ENCODE data around the gene SYNE1. TPM values are rescaled to one million over a fixed set of nuclear protein-coding genes. Genes with fewer than 3 reads are reported as not detected.
A peak's percentile ranks its signal among the peaks of the same experiment; 100 is the strongest.
"Not testable (repeated sequence)": the region's sequence is repeated elsewhere in the genome, so short reads cannot be mapped to it uniquely, and the experiment has no call there.

The SYNE1 gene
- 52.9 TPM for polyA plus RNA-seq (2013, experiment 1 of 2; ENCODE audit: insufficient read length)
- 46.7 TPM for polyA plus RNA-seq (2013, experiment 2 of 2; ENCODE audit: insufficient read length)

- peak; percentile 8 for DNase-seq
Measured at GRCh38 chr6:152637296-152638047, at the start of gene SYNE1. SYNE1 (minus strand) TSS chr6:152637362; CDS start chr6:152628331, 9,031 bp downstream.

- no peak for DNase-seq
Measured at GRCh38 chr6:152685819-152686218, 48.7 kb upstream of the SYNE1 start.

- not testable (repeated sequence) for DNase-seq
Measured at GRCh38 chr6:152682935-152683334, 45.8 kb upstream of the SYNE1 start.

GRCh38 chr6:152682141-152682540 is 45.0 kb upstream of the SYNE1 start:
- DNase-seq = no peak

- no peak for DNase-seq
Measured at GRCh38 chr6:152680879-152681517, 43.8 kb upstream of the SYNE1 start.

GRCh38 chr6:152680151-152680550 is 43.0 kb upstream of the SYNE1 start:
- no peak for DNase-seq

- DNase-seq = peak; percentile 25
Measured at GRCh38 chr6:152673236-152673635, 36.1 kb upstream of the SYNE1 start.

- peak; percentile 31 for DNase-seq
Measured at GRCh38 chr6:152671171-152671570, 34.0 kb upstream of the SYNE1 start.

GRCh38 chr6:152669895-152670294 is 32.7 kb upstream of the SYNE1 start:
- DNase-seq = peak; percentile 31

GRCh38 chr6:152661776-152662175 is 24.6 kb upstream of the SYNE1 start:
- DNase-seq = no peak

- DNase-seq = peak; percentile 20
Measured at GRCh38 chr6:152651986-152652385, 14.8 kb upstream of the SYNE1 start.

- peak; percentile 17 for DNase-seq
Measured at GRCh38 chr6:152648105-152648504, 10.9 kb upstream of the SYNE1 start.

- not testable (repeated sequence) for DNase-seq
Measured at GRCh38 chr6:152646732-152647131, 9.6 kb upstream of the SYNE1 start.

GRCh38 chr6:152642578-152643375 is 5.6 kb upstream of the SYNE1 start:
- DNase-seq = peak; percentile 60

- DNase-seq = peak; percentile 14
Measured at GRCh38 chr6:152636609-152637295, 410 bp downstream of the SYNE1 start.

- peak; percentile 44 for DNase-seq
Measured at GRCh38 chr6:152636021-152636608, 1.0 kb downstream of the SYNE1 start.

- DNase-seq = no peak
Measured at GRCh38 chr6:152634773-152635172, 2.4 kb downstream of the SYNE1 start.

GRCh38 chr6:152632121-152632782 is 4.9 kb downstream of the SYNE1 start:
- no peak for DNase-seq

GRCh38 chr6:152631376-152631775 is 5.8 kb downstream of the SYNE1 start:
- DNase-seq = no peak

GRCh38 chr6:152630832-152631231 is 6.3 kb downstream of the SYNE1 start:
- DNase-seq = no peak

GRCh38 chr6:152625213-152625612 is 11.9 kb downstream of the SYNE1 start:
- no peak for DNase-seq

Measured in fibroblast of skin of abdomen (primary cell).